Astrocyte (in vitro differentiated cells and primary cell): ENCODE data around the gene ANO5.

ENCODE experiments used
- EZH2 ChIP-seq: IDR thresholded peaks from 2 replicates; pipeline ENCODE4 v1.6.1; 2012; ENCODE audit warnings: mild to moderate bottlenecking, low read length, inconsistent platforms; ENCODE audit not compliant: insufficient read depth
- TF ChIP-seq, protein P1 (sequence below): IDR thresholded peaks from 2 replicates; pipeline ENCODE4 v1.5.1; 2011; ENCODE audit warnings: low read depth, mild to moderate bottlenecking, inconsistent platforms, low read length, moderate library complexity; ENCODE audit not compliant: insufficient read depth

DNA sequence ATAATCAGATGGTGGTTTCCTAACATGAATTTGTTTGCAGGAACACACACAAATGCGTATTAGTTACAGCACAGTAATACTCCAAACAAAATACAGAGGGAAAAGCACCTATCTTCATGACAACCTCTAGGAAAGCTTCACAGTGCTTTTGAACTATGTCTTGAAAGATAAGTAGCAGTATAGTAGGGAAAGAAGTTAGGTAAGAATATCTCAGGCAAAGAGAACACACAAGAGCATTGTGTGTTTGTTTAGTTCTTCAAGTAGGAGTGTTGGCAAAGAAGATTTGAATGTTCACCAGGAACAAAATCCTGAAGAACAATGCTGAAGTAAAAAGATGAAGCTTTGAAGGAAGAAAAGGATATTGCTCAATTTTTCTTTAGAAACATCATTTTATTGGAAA lies 54.1 kb downstream of the ANO5 start:
- TF ChIP-seq, protein P1, sequence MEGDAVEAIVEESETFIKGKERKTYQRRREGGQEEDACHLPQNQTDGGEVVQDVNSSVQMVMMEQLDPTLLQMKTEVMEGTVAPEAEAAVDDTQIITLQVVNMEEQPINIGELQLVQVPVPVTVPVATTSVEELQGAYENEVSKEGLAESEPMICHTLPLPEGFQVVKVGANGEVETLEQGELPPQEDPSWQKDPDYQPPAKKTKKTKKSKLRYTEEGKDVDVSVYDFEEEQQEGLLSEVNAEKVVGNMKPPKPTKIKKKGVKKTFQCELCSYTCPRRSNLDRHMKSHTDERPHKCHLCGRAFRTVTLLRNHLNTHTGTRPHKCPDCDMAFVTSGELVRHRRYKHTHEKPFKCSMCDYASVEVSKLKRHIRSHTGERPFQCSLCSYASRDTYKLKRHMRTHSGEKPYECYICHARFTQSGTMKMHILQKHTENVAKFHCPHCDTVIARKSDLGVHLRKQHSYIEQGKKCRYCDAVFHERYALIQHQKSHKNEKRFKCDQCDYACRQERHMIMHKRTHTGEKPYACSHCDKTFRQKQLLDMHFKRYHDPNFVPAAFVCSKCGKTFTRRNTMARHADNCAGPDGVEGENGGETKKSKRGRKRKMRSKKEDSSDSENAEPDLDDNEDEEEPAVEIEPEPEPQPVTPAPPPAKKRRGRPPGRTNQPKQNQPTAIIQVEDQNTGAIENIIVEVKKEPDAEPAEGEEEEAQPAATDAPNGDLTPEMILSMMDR = no peak
- TF ChIP-seq EZH2 = no peak
